ENCODE measurements around the gene KCND2. TPM values are rescaled to one million over a fixed set of nuclear protein-coding genes. Genes with fewer than 3 reads are reported as not detected.

The KCND2 gene
- total RNA-seq, 1 experiment from 2014 or later: not detected

DNA sequence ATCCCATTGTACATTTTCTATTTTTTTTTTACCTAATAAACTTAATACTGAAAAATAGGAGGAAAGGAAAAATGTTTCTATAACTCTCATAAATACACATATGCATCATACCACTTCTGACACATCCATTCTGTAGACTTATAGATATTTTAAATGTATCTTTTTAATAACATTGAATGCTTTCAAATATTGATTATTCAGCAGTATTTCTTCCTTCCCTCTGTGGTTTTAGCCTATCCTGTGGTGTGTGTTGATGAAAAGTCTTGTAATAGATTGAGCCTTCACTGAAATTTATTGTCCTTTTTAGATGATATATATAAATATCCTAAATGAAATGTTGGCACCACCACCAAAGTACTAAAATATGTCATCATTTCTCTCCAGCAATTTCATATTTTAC, 366.9 kb downstream of the KCND2 start:
- no TSS peak for BruUV-seq (replicated peaks)
- in situ Hi-C loops (cut with HindIII; ENCODE audit: low pct_unique_long_range_greater_than_20kb, low sequenced_read_pairs): no loop called here
- H3K4me3 ChIP-seq (ENCODE audit: low read depth in 2 of 2, low read length in 2 of 2): no peak overlapping the region
- ATAC-seq (no peak), DNase-seq (ENCODE audit: low read depth, low spot score) (no peak)
- ChIA-PET POLR2A (no interaction called here), CTCF (no interaction called here)
- intact Hi-C loops (cut with micrococcal nuclease; ENCODE audit: unreplicated experiment): no loop called here
- H3K27me3 ChIP-seq (ENCODE audit: control insufficient read depth, insufficient read depth, low read length): no peaks in the 10 kb centered on the region
- H3K36me3 ChIP-seq (ENCODE audit: control insufficient read depth, insufficient read depth, low read length): no peaks in the 10 kb centered on the region
- no peaks in the 10 kb centered on the region for H3K4me1 ChIP-seq (ENCODE audit: control insufficient read depth, insufficient read depth, low read length)
- TF ChIP-seq SIN3A (IDR thresholded peaks at IDR 0.05; ENCODE audit: borderline replicate concordance, insufficient read depth, low read depth, low read length): no peak
- TF ChIP-seq, protein P1, sequence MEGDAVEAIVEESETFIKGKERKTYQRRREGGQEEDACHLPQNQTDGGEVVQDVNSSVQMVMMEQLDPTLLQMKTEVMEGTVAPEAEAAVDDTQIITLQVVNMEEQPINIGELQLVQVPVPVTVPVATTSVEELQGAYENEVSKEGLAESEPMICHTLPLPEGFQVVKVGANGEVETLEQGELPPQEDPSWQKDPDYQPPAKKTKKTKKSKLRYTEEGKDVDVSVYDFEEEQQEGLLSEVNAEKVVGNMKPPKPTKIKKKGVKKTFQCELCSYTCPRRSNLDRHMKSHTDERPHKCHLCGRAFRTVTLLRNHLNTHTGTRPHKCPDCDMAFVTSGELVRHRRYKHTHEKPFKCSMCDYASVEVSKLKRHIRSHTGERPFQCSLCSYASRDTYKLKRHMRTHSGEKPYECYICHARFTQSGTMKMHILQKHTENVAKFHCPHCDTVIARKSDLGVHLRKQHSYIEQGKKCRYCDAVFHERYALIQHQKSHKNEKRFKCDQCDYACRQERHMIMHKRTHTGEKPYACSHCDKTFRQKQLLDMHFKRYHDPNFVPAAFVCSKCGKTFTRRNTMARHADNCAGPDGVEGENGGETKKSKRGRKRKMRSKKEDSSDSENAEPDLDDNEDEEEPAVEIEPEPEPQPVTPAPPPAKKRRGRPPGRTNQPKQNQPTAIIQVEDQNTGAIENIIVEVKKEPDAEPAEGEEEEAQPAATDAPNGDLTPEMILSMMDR (IDR thresholded peaks at IDR 0.05): no peak
- no peak for TF ChIP-seq TCF7L2 (IDR thresholded peaks at IDR 0.05; ENCODE audit: low read depth, low read length)
- TF ChIP-seq POLR2AphosphoS5 (IDR thresholded peaks at IDR 0.05; ENCODE audit: low read depth, low read length): no peak
- TF ChIP-seq, protein P2, sequence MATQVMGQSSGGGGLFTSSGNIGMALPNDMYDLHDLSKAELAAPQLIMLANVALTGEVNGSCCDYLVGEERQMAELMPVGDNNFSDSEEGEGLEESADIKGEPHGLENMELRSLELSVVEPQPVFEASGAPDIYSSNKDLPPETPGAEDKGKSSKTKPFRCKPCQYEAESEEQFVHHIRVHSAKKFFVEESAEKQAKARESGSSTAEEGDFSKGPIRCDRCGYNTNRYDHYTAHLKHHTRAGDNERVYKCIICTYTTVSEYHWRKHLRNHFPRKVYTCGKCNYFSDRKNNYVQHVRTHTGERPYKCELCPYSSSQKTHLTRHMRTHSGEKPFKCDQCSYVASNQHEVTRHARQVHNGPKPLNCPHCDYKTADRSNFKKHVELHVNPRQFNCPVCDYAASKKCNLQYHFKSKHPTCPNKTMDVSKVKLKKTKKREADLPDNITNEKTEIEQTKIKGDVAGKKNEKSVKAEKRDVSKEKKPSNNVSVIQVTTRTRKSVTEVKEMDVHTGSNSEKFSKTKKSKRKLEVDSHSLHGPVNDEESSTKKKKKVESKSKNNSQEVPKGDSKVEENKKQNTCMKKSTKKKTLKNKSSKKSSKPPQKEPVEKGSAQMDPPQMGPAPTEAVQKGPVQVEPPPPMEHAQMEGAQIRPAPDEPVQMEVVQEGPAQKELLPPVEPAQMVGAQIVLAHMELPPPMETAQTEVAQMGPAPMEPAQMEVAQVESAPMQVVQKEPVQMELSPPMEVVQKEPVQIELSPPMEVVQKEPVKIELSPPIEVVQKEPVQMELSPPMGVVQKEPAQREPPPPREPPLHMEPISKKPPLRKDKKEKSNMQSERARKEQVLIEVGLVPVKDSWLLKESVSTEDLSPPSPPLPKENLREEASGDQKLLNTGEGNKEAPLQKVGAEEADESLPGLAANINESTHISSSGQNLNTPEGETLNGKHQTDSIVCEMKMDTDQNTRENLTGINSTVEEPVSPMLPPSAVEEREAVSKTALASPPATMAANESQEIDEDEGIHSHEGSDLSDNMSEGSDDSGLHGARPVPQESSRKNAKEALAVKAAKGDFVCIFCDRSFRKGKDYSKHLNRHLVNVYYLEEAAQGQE (IDR thresholded peaks at IDR 0.05; ENCODE audit: insufficient read depth in 1 of 2, low read depth in 2 of 2, low read length in 1 of 2): no peak
- no peaks in the 10 kb centered on the region for H3K9me3 ChIP-seq (ENCODE audit: control insufficient read depth, insufficient read depth, low read depth, low read length)
- no peak overlapping the region for H3K27ac ChIP-seq (ENCODE audit: low read length)

DNA sequence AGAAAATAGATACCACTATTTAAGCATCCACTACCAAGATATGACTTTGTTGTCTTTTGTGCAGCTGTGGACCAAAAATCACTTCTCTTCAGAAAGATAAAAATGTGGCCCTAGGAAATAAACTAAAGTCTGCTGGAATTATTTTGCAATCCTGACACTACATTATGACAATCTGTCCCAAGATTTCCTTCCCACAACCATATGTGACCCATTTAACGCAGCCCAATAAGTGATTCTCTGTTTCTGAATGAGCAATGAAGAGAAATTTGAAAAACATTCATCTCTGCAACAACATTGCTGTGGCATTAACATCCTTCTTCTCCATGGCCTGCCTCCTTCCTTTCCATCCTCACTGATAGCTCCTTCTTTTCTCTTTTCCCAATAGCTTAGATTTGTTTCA, 373.0 kb downstream of the KCND2 start:
- BruUV-seq (replicated peaks): no TSS peak
- DNase-seq (ENCODE audit: low read depth, low spot score): no peak
- no peaks in the 10 kb centered on the region for H3K4me1 ChIP-seq (ENCODE audit: control insufficient read depth, insufficient read depth, low read length)
- H3K9me3 ChIP-seq (ENCODE audit: control insufficient read depth, insufficient read depth, low read depth, low read length): no peaks in the 10 kb centered on the region
- intact Hi-C loops (cut with micrococcal nuclease; ENCODE audit: unreplicated experiment) (no loop called here), in situ Hi-C loops (cut with HindIII; ENCODE audit: low pct_unique_long_range_greater_than_20kb, low sequenced_read_pairs) (no loop called here)
- H3K27me3 ChIP-seq (ENCODE audit: control insufficient read depth, insufficient read depth, low read length): no peaks in the 10 kb centered on the region
- H3K27ac ChIP-seq (ENCODE audit: low read length): no peak overlapping the region
- POLR2A ChIA-PET: no interaction called here
- no peaks in the 10 kb centered on the region for H3K36me3 ChIP-seq (ENCODE audit: control insufficient read depth, insufficient read depth, low read length)
- no peak for ATAC-seq
- TF ChIP-seq SIN3A (IDR thresholded peaks at IDR 0.05; ENCODE audit: borderline replicate concordance, insufficient read depth, low read depth, low read length) (no peak), TCF7L2 (IDR thresholded peaks at IDR 0.05; ENCODE audit: low read depth, low read length) (no peak), POLR2AphosphoS5 (IDR thresholded peaks at IDR 0.05; ENCODE audit: low read depth, low read length) (no peak)
- TF ChIP-seq, protein P1 (IDR thresholded peaks at IDR 0.05): no peak
- TF ChIP-seq, protein P2 (IDR thresholded peaks at IDR 0.05; ENCODE audit: insufficient read depth in 1 of 2, low read depth in 2 of 2, low read length in 1 of 2): no peak
- H3K4me3 ChIP-seq (ENCODE audit: low read depth in 2 of 2, low read length in 2 of 2): no peak overlapping the region
- CTCF ChIA-PET: no interaction called here

Measured in Panc1 (cell line).